Osteocyte (in vitro differentiated cells): ENCODE data around the gene RPL7L1. TPM values are rescaled to one million over a fixed set of nuclear protein-coding genes. Genes with fewer than 3 reads are reported as not detected.

Experiments
- DNase-seq: peaks from one replicate; pipeline ENCODE4 v3.0.0; 2021; ENCODE audit warnings: mixed read lengths; ENCODE audit not compliant: unreplicated experiment; ENCODE audit errors: extremely low spot score
- H3K27ac Mint-ChIP-seq: one replicate; pipeline ENCODE4 v1.8.0; 2021; ENCODE audit warnings: mild to moderate bottlenecking, mixed read lengths; ENCODE audit not compliant: unreplicated experiment
- H3K27me3 Mint-ChIP-seq: one replicate; pipeline ENCODE4 v1.8.0; 2021; ENCODE audit warnings: mixed read lengths; ENCODE audit not compliant: unreplicated experiment
- H3K36me3 Mint-ChIP-seq: one replicate; pipeline ENCODE4 v1.8.0; 2021; ENCODE audit warnings: mixed read lengths; ENCODE audit not compliant: unreplicated experiment
- H3K4me1 Mint-ChIP-seq: one replicate; pipeline ENCODE4 v1.8.0; 2021; ENCODE audit warnings: mixed read lengths; ENCODE audit not compliant: unreplicated experiment
- H3K4me3 Mint-ChIP-seq: one replicate; pipeline ENCODE4 v1.8.0; 2021; ENCODE audit warnings: mild to moderate bottlenecking, moderate library complexity, mixed read lengths; ENCODE audit not compliant: unreplicated experiment
- H3K9me3 Mint-ChIP-seq: one replicate; pipeline ENCODE4 v1.8.0; 2021; ENCODE audit warnings: mixed read lengths; ENCODE audit not compliant: unreplicated experiment
- total RNA-seq: library from RNA; stranded (reverse); gene quantifications from 2 replicates; pipeline ENCODE4 v1.2.1, GENCODE V29; 2021
- TF ChIP-seq, protein P1 (sequence below): fragments of 200-600 bp; sonication (generic); IDR thresholded peaks from 2 replicates; pipeline ENCODE4 v1.5.0; 2021; ENCODE audit warnings: antibody characterized with exemption, mild to moderate bottlenecking, moderate library complexity

RPL7L1 gene
- total RNA-seq, 1 donor from 2014 or later = 77.4 TPM

DNA sequence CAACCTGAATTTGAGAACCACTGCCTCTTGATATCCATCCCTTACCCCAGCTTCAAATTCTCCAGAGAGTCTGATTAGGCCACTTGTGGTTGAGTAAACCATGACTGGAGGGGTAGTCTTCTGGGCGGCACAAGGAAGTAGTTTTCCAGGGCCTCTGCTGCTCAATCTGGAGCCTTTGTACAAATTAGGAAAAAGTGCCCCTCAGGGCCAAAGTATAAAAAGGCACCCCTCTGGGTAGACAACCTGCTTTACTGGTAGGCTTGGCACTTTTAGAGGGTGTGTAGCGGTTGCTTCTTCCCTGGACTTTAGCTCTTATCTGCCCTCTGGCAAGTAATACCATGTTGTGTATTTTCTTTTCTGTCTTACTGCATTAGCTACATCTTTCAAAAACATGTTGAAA lies 32.9 kb upstream of the RPL7L1 start:
- TF ChIP-seq, protein P1, sequence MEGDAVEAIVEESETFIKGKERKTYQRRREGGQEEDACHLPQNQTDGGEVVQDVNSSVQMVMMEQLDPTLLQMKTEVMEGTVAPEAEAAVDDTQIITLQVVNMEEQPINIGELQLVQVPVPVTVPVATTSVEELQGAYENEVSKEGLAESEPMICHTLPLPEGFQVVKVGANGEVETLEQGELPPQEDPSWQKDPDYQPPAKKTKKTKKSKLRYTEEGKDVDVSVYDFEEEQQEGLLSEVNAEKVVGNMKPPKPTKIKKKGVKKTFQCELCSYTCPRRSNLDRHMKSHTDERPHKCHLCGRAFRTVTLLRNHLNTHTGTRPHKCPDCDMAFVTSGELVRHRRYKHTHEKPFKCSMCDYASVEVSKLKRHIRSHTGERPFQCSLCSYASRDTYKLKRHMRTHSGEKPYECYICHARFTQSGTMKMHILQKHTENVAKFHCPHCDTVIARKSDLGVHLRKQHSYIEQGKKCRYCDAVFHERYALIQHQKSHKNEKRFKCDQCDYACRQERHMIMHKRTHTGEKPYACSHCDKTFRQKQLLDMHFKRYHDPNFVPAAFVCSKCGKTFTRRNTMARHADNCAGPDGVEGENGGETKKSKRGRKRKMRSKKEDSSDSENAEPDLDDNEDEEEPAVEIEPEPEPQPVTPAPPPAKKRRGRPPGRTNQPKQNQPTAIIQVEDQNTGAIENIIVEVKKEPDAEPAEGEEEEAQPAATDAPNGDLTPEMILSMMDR = no peak
- H3K4me1 Mint-ChIP-seq = no peaks in the 10 kb centered on the region
- H3K36me3 Mint-ChIP-seq = peaks cover 9% of the 10 kb centered on the region

DNA sequence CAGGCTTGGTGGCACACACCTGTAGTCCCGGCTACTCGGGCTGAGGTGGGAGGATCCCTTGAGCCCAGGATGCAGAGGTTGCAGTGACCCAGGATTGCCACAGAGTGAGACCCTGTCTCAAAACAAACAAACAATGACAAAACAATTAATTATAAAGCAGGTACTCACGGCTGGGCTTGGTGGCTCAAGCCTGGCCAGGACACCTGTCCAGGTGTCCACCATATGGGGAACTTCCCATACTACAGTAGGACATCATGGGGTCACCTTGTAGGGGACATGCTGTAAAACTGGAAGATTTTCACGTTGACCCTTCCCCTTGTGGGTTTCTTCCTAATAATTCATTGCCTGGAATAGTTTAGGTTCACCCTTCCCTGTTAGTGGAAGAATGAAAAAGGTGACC lies 30.7 kb upstream of the RPL7L1 start:
- Mint-ChIP-seq H3K4me3 (no peak overlapping the region), H3K4me1 (no peaks in the 10 kb centered on the region), H3K27ac (no peak overlapping the region), H3K27me3 (no peaks in the 10 kb centered on the region), H3K9me3 (no peaks in the 10 kb centered on the region), H3K36me3 (peaks cover 8% of the 10 kb centered on the region)
- TF ChIP-seq, protein P1 = no peak
- no peak for DNase-seq

More for the DNA sequence above, 32.9 kb upstream of the RPL7L1 start:
- no peak overlapping the region for H3K27ac Mint-ChIP-seq
- no peaks in the 10 kb centered on the region for H3K27me3 Mint-ChIP-seq
- H3K4me3 Mint-ChIP-seq = no peak overlapping the region
- no peak for DNase-seq
- H3K9me3 Mint-ChIP-seq = no peaks in the 10 kb centered on the region

DNA sequence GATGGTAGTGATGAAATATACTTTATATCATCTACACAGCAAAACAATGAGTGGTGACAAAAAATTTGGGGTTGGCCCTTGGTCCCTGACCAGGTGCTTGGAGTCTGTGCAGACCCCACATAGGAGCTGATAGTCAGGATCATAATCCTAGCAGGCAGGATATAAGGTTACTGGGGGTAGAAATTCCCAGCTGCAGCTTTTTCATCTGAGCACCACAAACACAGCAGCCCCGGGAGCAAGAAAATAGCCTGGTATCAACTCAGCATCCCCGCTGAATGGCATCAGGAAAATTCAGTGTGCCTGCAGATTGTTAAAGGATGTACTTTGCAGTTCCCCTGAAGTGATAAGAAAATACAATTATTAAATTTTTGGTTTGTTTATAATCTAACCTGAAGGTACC lies 27.8 kb upstream of the RPL7L1 start:
- H3K9me3 Mint-ChIP-seq = no peaks in the 10 kb centered on the region
- no peak overlapping the region for H3K4me3 Mint-ChIP-seq
- H3K36me3 Mint-ChIP-seq = peaks cover 3% of the 10 kb centered on the region
- no peaks in the 10 kb centered on the region for H3K4me1 Mint-ChIP-seq
- TF ChIP-seq, protein P1 = no peak
- H3K27ac Mint-ChIP-seq = peak overlapping the region; percentile 6
- DNase-seq = no peak
- H3K27me3 Mint-ChIP-seq = no peaks in the 10 kb centered on the region

DNA sequence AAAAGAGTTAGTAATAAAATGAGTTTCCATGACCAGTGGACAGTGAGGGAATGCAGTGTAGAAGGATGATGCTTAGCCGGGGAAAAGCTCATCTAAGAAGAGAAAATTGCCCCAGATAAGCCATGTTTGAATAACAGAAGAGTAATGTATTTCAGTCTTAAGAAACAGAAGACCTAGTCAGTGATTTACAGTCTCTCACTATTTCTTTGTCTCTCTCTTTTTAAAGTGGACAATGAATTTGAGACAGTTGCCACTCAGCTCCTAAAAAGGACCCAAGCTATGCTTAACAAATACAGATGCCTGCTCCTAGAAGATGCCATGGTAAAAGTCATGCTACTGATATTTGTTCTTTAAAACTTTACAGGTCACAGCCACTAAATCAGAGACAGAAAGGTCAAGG lies 19.4 kb upstream of the RPL7L1 start:
- no peaks in the 10 kb centered on the region for H3K27me3 Mint-ChIP-seq
- H3K36me3 Mint-ChIP-seq = peaks cover 39% of the 10 kb centered on the region
- H3K4me1 Mint-ChIP-seq = no peaks in the 10 kb centered on the region
- H3K9me3 Mint-ChIP-seq = no peaks in the 10 kb centered on the region
- DNase-seq = no peak
- no peak overlapping the region for H3K27ac Mint-ChIP-seq
- TF ChIP-seq, protein P1 = no peak
- no peak overlapping the region for H3K4me3 Mint-ChIP-seq

DNA sequence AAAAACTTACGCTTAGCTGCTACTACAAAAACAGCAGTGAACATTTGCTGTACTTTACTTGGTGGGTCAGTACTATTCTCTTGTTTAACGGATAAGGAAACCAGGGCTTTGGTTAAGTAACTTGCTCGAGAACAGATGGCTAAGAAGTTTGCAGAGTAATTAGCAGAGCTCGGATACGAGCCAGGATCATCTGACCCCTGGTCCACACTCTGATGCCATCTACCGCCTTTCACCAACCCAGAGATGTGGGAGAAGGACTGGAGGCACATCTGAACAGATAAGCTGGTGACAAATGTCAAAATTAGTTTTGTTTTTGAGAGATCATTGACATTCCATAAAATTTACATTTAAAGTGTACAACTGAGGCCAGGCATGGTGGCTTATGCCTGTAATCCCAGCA lies 18.9 kb upstream of the RPL7L1 start:
- TF ChIP-seq, protein P1 = no peak
- Mint-ChIP-seq H3K4me1 (no peaks in the 10 kb centered on the region), H3K36me3 (peaks cover 38% of the 10 kb centered on the region), H3K27ac (no peak overlapping the region), H3K27me3 (no peaks in the 10 kb centered on the region), H3K4me3 (no peak overlapping the region), H3K9me3 (no peaks in the 10 kb centered on the region)
- DNase-seq = no peak
